WTC11 (cell line): Measurements from ENCODE around the gene CNDP2. TPM values are rescaled to one million over a fixed set of nuclear protein-coding genes. Genes with fewer than 3 reads are reported as not detected.

ENCODE experiments used
- ATAC-seq: fragments of 200-7000 bp; cut with Tn5 transposase; 2 replicates; pipeline ENCODE4 v1.10.0; 2021; ENCODE audit warnings: mild to moderate bottlenecking, moderate library complexity
- CTCF ChIA-PET: fragments of 300-600 bp; sonication (Branson Sonifier 250); formaldehyde crosslinking; loops from one replicate; lab custom pipeline; 2021; ENCODE audit warnings: antibody characterized with exemption; lab: Charles Lee
- POLR2A ChIA-PET: fragments of 350-600 bp; sonication (Branson Sonifier 250); formaldehyde crosslinking; loops from one replicate; lab custom pipeline; 2021; ENCODE audit warnings: antibody characterized with exemption; lab: Charles Lee
- DNase-seq: peaks from one replicate; pipeline ENCODE4 v3.0.0; 2021; ENCODE audit warnings: low spot score
- H3K27ac Mint-ChIP-seq: 2 replicates; pipeline ENCODE4 v1.8.0; 2021; ENCODE audit warnings: mixed read lengths
- H3K27me3 Mint-ChIP-seq: 2 replicates; pipeline ENCODE4 v1.8.0; 2021; ENCODE audit warnings: low read depth, mild to moderate bottlenecking, moderate library complexity, mixed read lengths
- H3K36me3 Mint-ChIP-seq: 2 replicates; pipeline ENCODE4 v1.8.0; 2021; ENCODE audit warnings: mixed read lengths
- H3K4me1 Mint-ChIP-seq: 2 replicates; pipeline ENCODE4 v1.8.0; 2022; ENCODE audit warnings: mixed read lengths
- H3K4me3 Mint-ChIP-seq: 2 replicates; pipeline ENCODE4 v1.8.0; 2021; ENCODE audit warnings: mild to moderate bottlenecking, moderate library complexity, mixed read lengths
- H3K9me3 Mint-ChIP-seq: 2 replicates; pipeline ENCODE4 v1.8.0; 2021; ENCODE audit warnings: mixed read lengths
- HMGA2 ChIP-seq: fragments of 250-450 bp; sonication (Bioruptor Pico); IDR thresholded peaks from 2 replicates; pipeline ENCODE4 v1.4.0; 2021; ENCODE audit warnings: mild to moderate bottlenecking, moderate library complexity
- NFYB ChIP-seq: sonication (generic); formaldehyde crosslinking; conservative IDR thresholded peaks from 2 replicates; pipeline ENCODE4 v1.8.0; 2022; ENCODE audit warnings: low read depth, missing genetic modification reagents
- PRRX2 ChIP-seq: fragments of 250-450 bp; sonication (Bioruptor Pico); IDR thresholded peaks from 2 replicates; pipeline ENCODE4 v1.8.0; 2021; ENCODE audit warnings: mild to moderate bottlenecking
- RORB ChIP-seq: fragments of 250-450 bp; sonication (Bioruptor Pico); IDR thresholded peaks from 2 replicates; pipeline ENCODE4 v1.9.0; 2021; ENCODE audit warnings: mild to moderate bottlenecking
- ZNF416 ChIP-seq: fragments of 250-450 bp; sonication (Bioruptor Pico); IDR thresholded peaks from 2 replicates; pipeline ENCODE4 v1.9.0; 2021; ENCODE audit warnings: mild to moderate bottlenecking, inconsistent platforms
- ZNF671 ChIP-seq: fragments of 250-450 bp; sonication (Bioruptor Pico); IDR thresholded peaks from 2 replicates; pipeline ENCODE4 v1.8.0; 2021; ENCODE audit warnings: mild to moderate bottlenecking
- total RNA-seq: library from RNA; stranded (reverse); gene quantifications from 3 replicates; pipeline ENCODE4 v1.2.3, GENCODE V29; 2021
- TF ChIP-seq, protein P1 (sequence below): fragments of 250-450 bp; sonication (Bioruptor Pico); conservative IDR thresholded peaks from 2 replicates; pipeline ENCODE4 v1.9.0; 2021; ENCODE audit warnings: mild to moderate bottlenecking
- TF ChIP-seq, protein P2 (sequence below): sonication (generic); formaldehyde crosslinking; IDR thresholded peaks from 2 replicates; pipeline ENCODE4 v1.8.1; 2023; ENCODE audit warnings: mild to moderate bottlenecking, missing genetic modification reagents, moderate library complexity
- TF ChIP-seq, protein P3 (sequence below): sonication (generic); formaldehyde crosslinking; conservative IDR thresholded peaks from 2 replicates; pipeline ENCODE4 v1.8.1; 2022; ENCODE audit warnings: mild to moderate bottlenecking, missing genetic modification reagents
- TF ChIP-seq, protein P4 (sequence below): sonication (generic); formaldehyde crosslinking; IDR thresholded peaks from 2 replicates; pipeline ENCODE4 v1.8.0; 2022; ENCODE audit warnings: mild to moderate bottlenecking, missing genetic modification reagents
- TF ChIP-seq, protein P5 (sequence below): sonication (generic); formaldehyde crosslinking; IDR thresholded peaks from 2 replicates; pipeline ENCODE4 v1.8.1; 2022; ENCODE audit warnings: low read depth, missing genetic modification reagents, borderline replicate concordance
- TF ChIP-seq, protein P6 (sequence below): sonication (generic); formaldehyde crosslinking; IDR thresholded peaks from 2 replicates; pipeline ENCODE4 v1.8.0; 2022; ENCODE audit warnings: missing genetic modification reagents
- TF ChIP-seq, protein P7 (sequence below): sonication (generic); formaldehyde crosslinking; IDR thresholded peaks from 2 replicates; pipeline ENCODE4 v1.8.1; 2022; ENCODE audit warnings: low read depth, mild to moderate bottlenecking, moderate library complexity, missing genetic modification reagents, borderline replicate concordance
- TF ChIP-seq, protein P8 (sequence below): sonication (generic); formaldehyde crosslinking; IDR thresholded peaks from 2 replicates; pipeline ENCODE4 v1.8.0; 2023; ENCODE audit warnings: mild to moderate bottlenecking, missing genetic modification reagents

CNDP2 gene
- total RNA-seq, 1 experiment from 2014 or later = 248 TPM

DNA sequence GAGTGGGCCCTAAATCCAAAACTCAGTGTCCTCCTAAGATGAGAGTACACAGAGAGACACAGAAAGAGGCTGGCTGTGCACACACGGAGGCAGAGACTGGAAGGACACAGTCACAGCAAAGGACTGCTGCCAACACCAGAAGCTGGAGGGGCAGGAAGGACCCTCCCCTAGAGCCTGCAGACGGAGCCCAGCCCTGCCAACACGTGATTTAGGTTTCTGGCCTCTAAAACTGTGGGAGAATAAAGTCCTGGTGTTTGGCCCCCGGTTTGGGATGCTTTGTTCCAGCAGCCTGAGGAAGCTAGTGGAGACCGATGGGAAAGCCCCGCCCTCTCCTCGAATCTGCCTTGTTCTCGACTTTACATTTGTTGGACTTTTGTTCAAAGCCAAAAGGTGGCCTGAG is 48.7 kb downstream of the CNDP2 start:
- Mint-ChIP-seq H3K4me1 (no peaks in the 10 kb centered on the region), H3K27me3 (peaks cover 11% of the 10 kb centered on the region), H3K9me3 (peaks cover 38% of the 10 kb centered on the region), H3K4me3 (no peak overlapping the region), H3K27ac (no peak overlapping the region), H3K36me3 (peaks cover 23% of the 10 kb centered on the region)
- ATAC-seq (no peak), DNase-seq (no peak)
- TF ChIP-seq, protein P1, sequence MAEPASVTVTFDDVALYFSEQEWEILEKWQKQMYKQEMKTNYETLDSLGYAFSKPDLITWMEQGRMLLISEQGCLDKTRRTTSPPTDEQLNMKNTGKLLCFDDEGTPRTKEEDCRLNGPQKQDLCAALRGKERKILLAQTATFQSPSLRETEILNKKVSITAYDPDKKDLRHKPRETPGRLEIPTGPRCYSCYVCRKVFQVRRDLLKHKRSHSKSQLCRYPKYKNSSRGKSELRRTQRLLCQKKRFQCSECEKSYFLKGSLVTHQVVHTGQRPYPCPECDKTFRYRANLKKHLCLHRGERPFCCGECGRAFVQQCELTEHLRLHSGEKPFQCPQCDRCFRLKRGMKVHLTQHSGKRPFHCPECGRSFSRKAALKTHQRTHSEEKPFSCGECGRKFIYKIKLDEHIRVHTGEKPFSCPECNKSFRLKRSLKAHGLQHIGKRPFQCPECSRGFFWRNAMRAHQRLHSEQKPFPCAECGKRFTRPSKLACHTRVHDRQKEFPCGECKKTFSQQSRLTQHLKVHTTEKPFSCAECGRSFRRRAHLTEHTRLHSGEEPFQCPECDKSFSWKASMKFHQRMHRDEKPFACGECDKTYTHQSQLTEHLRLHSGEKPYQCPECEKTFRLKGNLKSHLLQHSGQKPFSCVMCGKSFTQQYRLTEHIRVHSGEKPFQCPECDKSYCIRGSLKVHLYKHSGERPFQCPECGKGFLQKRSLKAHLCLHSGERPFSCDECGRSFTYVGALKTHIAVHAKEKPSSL = no peak
- TF ChIP-seq, protein P2, sequence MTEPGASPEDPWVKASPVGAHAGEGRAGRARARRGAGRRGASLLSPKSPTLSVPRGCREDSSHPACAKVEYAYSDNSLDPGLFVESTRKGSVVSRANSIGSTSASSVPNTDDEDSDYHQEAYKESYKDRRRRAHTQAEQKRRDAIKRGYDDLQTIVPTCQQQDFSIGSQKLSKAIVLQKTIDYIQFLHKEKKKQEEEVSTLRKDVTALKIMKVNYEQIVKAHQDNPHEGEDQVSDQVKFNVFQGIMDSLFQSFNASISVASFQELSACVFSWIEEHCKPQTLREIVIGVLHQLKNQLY (CRISPR knock-in tag) = no peak
- no peak for TF ChIP-seq NFYB (CRISPR knock-in tag)
- TF ChIP-seq, protein P3, sequence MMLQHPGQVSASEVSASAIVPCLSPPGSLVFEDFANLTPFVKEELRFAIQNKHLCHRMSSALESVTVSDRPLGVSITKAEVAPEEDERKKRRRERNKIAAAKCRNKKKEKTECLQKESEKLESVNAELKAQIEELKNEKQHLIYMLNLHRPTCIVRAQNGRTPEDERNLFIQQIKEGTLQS = no peak
- TF ChIP-seq, protein P4, sequence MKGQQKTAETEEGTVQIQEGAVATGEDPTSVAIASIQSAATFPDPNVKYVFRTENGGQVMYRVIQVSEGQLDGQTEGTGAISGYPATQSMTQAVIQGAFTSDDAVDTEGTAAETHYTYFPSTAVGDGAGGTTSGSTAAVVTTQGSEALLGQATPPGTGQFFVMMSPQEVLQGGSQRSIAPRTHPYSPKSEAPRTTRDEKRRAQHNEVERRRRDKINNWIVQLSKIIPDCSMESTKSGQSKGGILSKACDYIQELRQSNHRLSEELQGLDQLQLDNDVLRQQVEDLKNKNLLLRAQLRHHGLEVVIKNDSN (CRISPR knock-in tag) = no peak
- TF ChIP-seq PRRX2 (CRISPR knock-in tag) = no peak
- no peak for TF ChIP-seq HMGA2 (CRISPR knock-in tag)
- TF ChIP-seq, protein P5, sequence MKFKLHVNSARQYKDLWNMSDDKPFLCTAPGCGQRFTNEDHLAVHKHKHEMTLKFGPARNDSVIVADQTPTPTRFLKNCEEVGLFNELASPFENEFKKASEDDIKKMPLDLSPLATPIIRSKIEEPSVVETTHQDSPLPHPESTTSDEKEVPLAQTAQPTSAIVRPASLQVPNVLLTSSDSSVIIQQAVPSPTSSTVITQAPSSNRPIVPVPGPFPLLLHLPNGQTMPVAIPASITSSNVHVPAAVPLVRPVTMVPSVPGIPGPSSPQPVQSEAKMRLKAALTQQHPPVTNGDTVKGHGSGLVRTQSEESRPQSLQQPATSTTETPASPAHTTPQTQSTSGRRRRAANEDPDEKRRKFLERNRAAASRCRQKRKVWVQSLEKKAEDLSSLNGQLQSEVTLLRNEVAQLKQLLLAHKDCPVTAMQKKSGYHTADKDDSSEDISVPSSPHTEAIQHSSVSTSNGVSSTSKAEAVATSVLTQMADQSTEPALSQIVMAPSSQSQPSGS = no peak
- TF ChIP-seq, protein P6, sequence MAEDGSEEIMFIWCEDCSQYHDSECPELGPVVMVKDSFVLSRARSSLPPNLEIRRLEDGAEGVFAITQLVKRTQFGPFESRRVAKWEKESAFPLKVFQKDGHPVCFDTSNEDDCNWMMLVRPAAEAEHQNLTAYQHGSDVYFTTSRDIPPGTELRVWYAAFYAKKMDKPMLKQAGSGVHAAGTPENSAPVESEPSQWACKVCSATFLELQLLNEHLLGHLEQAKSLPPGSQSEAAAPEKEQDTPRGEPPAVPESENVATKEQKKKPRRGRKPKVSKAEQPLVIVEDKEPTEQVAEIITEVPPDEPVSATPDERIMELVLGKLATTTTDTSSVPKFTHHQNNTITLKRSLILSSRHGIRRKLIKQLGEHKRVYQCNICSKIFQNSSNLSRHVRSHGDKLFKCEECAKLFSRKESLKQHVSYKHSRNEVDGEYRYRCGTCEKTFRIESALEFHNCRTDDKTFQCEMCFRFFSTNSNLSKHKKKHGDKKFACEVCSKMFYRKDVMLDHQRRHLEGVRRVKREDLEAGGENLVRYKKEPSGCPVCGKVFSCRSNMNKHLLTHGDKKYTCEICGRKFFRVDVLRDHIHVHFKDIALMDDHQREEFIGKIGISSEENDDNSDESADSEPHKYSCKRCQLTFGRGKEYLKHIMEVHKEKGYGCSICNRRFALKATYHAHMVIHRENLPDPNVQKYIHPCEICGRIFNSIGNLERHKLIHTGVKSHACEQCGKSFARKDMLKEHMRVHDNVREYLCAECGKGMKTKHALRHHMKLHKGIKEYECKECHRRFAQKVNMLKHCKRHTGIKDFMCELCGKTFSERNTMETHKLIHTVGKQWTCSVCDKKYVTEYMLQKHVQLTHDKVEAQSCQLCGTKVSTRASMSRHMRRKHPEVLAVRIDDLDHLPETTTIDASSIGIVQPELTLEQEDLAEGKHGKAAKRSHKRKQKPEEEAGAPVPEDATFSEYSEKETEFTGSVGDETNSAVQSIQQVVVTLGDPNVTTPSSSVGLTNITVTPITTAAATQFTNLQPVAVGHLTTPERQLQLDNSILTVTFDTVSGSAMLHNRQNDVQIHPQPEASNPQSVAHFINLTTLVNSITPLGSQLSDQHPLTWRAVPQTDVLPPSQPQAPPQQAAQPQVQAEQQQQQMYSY (CRISPR knock-in tag) = no peak
- TF ChIP-seq, protein P7, sequence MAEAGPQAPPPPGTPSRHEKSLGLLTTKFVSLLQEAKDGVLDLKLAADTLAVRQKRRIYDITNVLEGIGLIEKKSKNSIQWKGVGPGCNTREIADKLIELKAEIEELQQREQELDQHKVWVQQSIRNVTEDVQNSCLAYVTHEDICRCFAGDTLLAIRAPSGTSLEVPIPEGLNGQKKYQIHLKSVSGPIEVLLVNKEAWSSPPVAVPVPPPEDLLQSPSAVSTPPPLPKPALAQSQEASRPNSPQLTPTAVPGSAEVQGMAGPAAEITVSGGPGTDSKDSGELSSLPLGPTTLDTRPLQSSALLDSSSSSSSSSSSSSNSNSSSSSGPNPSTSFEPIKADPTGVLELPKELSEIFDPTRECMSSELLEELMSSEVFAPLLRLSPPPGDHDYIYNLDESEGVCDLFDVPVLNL (CRISPR knock-in tag) = no peak
- TF ChIP-seq ZNF671 = no peak
- no peak for TF ChIP-seq RORB (CRISPR knock-in tag)
- TF ChIP-seq, protein P8, sequence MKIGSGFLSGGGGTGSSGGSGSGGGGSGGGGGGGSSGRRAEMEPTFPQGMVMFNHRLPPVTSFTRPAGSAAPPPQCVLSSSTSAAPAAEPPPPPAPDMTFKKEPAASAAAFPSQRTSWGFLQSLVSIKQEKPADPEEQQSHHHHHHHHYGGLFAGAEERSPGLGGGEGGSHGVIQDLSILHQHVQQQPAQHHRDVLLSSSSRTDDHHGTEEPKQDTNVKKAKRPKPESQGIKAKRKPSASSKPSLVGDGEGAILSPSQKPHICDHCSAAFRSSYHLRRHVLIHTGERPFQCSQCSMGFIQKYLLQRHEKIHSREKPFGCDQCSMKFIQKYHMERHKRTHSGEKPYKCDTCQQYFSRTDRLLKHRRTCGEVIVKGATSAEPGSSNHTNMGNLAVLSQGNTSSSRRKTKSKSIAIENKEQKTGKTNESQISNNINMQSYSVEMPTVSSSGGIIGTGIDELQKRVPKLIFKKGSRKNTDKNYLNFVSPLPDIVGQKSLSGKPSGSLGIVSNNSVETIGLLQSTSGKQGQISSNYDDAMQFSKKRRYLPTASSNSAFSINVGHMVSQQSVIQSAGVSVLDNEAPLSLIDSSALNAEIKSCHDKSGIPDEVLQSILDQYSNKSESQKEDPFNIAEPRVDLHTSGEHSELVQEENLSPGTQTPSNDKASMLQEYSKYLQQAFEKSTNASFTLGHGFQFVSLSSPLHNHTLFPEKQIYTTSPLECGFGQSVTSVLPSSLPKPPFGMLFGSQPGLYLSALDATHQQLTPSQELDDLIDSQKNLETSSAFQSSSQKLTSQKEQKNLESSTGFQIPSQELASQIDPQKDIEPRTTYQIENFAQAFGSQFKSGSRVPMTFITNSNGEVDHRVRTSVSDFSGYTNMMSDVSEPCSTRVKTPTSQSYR (CRISPR knock-in tag) = no peak
- TF ChIP-seq ZNF416 (CRISPR knock-in tag) = no peak
- ChIA-PET POLR2A (no interaction called here), CTCF (no interaction called here)
